SH-SY5Y (cell line): ENCODE data around the gene VSIR.

Source experiments
- GATA2 ChIP-seq: IDR thresholded peaks from 2 replicates; pipeline ENCODE4 v1.6.1; 2011; ENCODE audit warnings: mild to moderate bottlenecking, low read depth, low read length
- GATA3 ChIP-seq: IDR thresholded peaks from 2 replicates; pipeline ENCODE4 v1.6.1; 2011; ENCODE audit warnings: low read depth, mild to moderate bottlenecking, low read length, moderate library complexity

- TF ChIP-seq GATA3, result no peak
- no peak for TF ChIP-seq GATA2
Observed at GRCh38 chr10:71717056-71717455, 56.3 kb downstream of the VSIR start.
